GOT3 (cell line): ENCODE measurements around the gene ERN2.
"Not testable (repeated sequence)": the region's sequence is repeated elsewhere in the genome, so short reads cannot be mapped to it uniquely, and the experiment has no call there.

Experiments used
- DNase-seq: peaks from one replicate; lab custom pipeline; 2025; ENCODE audit warnings: mixed read lengths; lab: John Stamatoyannopoulos, UW

The ERN2 gene

GRCh38 chr16:23722613-23723240, 9.7 kb upstream of the ERN2 start:
- not testable (repeated sequence) for DNase-seq

DNA sequence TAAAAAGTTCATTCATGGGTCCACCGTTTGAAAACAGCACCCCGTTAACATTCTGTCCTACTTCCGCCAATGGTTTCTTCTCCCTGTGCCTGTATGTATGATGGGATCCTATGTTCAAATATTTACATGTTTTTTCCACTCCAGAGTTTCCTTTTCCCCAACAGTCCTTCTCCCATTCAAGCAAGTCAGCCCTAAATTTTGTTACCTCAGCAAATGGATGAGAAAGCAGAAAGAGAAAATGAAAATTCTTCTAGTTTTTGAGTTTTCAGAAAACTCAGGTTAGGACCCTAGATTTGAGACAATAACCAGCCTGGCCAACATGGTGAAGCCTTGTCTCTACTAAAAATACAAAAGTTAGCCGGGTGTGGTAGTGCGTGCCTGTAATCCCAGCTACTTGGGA, 3.5 kb upstream of the ERN2 start:
- no peak for DNase-seq

DNA sequence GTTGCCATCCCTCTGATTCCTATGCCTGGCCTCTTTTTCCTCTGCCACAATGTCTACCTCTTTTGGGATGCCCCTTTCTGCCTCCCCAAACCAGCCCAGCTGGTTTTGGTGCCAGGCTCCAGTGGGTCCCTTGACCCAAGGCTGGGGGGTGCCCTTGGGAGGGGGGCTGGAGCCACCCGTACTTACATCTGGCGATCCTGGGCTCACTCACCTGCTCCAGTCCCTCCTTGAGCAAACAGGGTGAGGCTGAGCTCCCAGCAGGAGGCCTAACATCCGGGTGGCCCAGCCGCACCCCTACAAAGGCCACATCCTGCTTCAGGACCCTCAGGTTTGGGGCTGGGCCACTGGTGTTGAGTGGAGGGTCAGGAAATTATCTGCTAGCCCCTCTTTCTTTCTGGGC, 1.2 kb downstream of the ERN2 start:
- DNase-seq = no peak

- DNase-seq = no peak
Observed at GRCh38 chr16:23710504-23710903, 2.5 kb downstream of the ERN2 start.

DNA sequence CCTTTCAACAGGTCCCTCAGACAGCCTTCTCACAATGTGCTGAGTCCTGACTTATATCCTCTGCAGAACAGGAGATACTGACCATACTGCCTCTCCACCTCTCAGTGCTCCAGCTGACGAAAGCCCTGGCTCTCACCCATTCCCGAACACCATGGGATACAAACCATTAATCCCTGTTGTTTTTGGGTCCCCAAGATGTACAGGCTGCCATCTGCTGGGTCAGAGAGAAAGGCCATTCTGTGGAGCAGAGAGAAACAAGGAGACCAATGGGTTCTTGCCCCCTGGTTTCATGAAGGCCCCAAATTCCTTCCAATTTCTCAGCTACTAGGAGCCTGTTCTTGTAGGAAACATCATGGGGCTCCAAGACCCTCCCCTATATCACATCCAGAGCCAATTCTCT, 3.0 kb downstream of the ERN2 start:
- DNase-seq = no peak

DNA sequence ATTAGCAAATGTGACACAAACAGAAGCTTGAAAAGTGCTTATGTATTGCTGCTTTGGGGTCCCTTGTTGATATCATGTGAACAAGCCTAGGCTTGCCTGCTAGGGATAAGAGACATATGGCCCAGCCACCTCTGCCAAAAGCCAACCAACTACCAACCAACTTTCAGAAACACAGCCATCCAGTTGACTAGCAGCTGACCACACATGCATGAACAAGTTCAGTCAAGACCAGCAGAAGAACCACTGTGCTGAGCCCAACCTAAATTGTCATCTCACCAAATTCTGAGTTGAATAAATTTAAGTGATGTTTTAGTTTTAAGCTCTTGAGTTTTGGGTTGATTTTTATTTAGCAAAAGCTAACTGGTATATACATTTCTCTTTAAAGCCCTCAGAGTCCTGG, 3.5 kb downstream of the ERN2 start:
- DNase-seq = no peak

DNA sequence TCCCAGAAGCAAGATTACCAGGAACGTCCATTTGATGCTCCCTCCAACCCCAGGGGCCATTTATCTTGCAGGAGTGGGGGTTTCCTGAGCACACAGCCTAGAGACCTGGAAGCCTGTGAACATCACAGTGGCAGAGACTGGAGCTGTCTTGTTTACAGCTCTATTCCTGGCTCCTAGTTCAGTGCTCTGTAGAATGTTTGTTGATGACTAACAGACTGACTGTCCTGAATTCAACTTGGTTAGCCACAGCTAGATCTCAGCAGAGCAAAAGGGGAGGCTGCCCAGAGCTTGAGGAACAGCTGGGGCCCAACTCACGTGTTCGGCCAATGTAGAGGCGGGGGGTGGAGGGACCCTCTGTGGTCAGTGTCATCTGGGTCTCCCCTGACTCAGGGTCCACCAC, 6.6 kb downstream of the ERN2 start:
- DNase-seq = no peak

- no peak for DNase-seq
Observed at GRCh38 chr16:23705517-23705902, 7.5 kb downstream of the ERN2 start.

GRCh38 chr16:23704772-23705516, 8.1 kb downstream of the ERN2 start:
- no peak for DNase-seq

- DNase-seq = no peak
Observed at GRCh38 chr16:23702951-23703350, 10.1 kb downstream of the ERN2 start.

DNA sequence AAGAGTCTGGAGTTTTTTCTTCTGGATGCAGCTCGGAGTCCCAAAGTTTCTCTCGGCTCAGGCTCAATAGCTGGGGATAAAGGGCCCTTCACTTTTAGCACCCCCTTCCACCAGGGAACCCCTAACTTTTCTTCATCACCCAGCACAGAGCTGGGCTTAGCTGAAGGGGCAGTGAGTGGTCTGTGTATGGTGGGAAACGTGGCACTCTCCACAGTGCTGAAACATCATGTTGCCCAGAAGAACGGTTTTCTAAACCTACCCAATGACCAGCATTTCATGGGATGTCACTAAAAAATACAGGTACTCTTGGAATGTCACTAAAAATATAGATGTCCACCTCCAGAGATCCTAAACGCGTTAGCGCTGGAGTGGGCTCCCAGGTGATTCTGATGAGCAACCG, 12.0 kb downstream of the ERN2 start:
- no peak for DNase-seq

DNA sequence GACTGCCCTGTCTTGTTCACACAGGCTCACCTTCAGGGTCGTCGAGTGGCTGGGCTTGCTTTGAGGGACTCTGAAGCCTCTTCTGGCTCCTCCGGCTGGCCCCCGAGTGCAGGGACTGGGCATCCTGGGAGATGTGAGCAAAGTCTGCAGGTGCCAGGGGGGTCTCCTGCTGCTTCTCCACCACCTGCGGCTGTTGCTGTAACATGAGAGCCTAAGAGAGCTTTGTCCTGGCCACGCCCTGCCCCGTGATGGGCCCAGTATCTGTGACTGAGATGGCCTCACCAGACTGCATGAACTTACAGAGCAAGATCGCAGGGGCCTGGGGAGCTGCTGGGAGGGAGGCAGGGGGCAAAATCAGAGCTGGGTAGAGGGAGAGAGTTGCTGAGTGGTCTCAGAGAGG, 12.5 kb downstream of the ERN2 start:
- no peak for DNase-seq

DNA sequence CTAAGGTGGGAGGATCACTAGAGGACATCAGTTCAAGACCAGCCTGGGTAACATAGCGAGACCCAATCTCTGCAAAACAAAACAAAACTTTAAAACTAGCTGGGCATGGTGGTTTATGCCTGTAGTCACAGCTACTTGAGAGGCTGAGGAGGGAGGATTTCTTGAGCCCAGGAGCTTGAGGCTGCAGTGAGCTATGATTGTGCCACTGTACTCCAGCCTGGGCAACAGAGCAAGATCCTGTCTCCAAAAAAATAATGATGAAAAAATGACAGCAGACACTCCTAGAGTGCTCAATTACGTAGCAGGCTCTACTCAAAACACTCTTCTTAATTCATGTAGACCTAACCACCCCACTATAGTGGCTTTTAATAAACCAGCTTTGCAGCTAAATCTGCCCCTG, 12.9 kb downstream of the ERN2 start:
- no peak for DNase-seq

DNA sequence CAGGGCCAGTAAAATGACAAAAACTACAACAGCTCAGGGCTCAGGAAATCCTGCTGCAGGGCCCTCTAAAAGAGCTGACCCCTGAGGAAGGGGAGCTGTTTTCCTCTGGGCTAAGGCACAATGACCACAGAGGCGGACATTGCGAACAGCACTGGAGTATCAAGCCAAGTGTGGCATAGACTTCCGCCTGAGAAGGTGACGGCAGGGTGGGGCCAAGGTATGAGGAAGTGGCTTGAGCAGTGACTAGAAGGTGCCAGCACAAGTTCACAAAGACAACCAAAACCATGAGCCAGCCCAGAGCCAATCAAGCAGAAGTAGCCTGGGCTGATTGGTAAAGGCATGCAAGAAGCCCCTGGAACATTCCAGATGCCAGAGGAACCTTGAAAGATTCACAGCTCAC, 13.9 kb downstream of the ERN2 start:
- no peak for DNase-seq

DNA sequence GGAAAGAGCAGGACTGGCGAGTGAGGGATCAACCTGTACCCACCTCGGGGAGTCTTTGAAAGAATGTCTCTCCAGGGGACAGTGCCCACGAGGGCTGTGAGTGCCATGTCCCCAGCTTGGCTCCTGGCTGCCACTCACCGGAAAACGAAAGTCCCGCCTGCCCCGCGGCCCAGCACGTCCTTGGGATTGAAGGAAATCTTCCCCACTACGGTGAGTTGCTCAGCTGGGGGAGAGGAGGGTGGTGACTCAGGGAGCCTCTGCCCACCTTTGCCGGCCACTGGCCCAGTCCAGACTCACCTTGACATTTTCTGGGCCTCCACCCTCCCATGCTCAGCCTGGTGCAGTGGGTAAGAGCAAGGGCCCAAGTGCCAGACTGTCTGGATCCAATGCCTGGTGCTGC, 17.3 kb downstream of the ERN2 start:
- DNase-seq = no peak

DNA sequence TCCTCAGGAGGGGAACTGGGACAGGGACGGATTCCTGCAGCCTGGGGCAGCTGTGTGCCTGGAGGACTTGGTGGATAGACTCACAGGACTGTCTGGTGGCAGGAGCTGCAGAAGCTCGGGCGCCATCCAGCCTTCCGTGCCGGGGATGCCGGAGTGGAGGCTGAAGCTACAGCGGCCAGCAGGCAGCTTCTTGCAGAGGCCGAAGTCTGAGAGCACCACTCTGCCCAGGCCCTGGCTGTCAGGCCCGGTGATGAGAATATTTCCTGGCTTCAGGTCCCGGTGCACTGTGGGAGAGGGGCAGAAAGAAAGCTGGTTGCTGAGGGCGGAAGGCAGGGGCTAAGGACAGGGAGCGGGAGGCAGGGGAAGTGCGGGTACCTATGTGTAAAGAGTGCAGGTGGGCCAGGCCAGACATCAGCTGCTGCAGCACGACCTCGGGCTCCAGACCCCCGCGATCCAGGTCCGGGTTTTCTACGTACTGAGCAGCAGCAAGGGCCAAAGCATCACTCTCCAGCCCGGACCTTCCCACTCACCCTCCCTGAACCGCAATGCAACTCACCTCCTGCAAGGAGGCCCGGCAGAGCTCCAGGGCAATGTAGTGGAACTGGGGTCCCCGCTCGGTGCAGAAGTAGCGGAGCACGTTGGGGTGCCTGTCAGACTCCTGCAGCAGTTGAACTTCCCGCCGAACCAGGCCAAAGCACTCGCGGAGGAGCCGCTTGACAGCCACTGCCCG, 18.2 kb downstream of the ERN2 start:
- DNase-seq = no peak

- no peak for DNase-seq
Observed at GRCh38 chr16:23694265-23694643, 18.8 kb downstream of the ERN2 start.

DNA sequence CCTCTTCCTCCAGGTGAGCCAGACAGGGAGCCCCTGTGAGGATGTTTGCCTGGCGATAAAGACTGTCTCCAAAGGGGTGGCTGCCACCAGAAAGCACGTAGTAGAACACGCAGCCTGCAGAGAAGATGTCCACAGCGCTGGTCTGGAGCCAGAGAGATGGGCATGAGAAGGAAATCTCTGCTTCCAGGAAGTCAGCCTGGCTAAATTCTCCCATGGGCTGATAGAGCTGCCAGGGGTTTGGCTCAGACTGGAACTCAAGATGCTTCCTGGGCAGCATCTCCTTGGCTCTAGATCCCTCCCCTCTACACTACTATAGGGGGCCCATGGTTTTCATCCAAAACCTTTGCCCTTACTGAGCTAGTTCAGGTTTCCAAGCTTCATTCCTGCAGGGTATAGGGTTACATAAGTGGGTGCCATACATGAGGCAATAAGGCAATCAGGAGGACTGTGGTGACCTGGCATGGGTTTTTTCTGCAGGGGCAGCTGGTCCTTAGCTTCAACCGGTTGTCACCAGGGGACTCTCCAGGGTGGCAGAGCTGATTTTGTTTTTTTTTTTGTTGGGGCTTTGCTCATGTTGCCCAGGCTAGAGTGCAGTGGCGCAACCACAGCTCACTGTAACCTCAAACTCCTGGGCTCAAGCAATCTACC, 20.7 kb downstream of the ERN2 start:
- no peak for DNase-seq

DNA sequence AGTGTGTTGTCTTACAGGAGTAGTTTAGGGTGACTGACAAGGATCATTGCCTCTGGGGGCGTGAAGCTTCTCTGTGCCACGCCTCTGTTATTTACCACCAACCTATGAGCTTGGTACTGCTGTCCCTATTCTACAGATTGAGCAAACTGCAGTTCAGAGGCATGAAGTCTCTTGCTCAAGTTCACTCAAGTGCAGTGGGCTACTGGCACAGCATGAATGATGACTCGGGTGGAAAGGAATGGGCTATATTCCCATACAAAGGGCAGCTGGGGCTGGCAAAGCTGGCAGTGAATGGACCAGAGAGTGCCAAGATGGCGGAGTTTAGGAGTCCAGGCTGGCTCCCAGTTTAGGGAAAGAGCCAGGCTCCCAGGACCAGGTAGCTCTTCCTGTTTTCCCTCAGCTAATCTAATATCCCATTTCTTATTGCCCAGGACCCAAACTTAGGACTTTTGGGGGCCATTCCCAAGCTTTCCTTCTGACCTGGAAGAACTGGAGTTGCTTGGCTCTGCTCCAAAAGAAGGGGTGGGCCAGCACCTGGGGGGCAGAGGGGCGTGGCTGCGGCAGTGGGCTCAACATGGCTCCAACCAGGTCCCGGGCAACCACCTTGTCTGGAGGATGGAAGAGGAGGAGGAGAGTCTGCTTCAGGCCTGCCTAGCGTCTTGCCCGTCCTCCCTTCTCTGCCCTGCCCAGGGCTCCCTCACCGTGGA, 21.4 kb downstream of the ERN2 start:
- DNase-seq = no peak

DNA sequence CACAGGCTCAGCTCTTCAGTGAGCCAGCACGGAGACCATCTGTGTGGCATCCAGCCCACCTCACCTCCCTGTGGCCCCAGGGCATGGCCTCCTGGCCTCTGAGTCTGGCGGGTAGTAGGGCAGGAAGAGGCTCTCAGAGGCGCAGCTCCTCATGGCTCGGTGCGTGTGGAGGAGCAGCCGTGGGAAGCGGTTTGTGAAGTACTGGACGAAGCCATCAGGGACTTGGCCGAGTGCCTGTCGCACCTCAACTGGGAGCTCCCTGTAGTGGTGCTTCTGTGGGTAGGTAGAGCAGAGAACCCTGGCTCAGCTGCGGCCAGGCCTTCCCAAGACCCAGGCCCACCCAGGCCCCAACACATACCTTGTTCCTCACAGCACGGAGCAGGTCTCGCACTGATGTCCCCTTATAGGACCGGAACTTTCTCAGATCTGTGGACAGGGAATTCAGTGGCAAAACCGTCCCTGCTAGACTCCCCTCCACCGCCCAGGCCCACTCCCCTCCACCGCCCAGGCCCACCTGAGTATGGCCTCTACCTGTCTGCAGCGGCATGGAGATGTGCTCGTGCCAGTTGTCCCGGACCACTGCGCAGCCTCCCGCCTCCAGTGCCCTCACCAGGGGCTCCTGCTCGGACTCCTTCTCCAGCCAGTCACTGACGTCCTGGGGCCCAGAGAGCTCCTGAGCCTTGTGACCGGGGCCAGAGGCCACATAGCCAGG, 22.1 kb downstream of the ERN2 start:
- no peak for DNase-seq

DNA sequence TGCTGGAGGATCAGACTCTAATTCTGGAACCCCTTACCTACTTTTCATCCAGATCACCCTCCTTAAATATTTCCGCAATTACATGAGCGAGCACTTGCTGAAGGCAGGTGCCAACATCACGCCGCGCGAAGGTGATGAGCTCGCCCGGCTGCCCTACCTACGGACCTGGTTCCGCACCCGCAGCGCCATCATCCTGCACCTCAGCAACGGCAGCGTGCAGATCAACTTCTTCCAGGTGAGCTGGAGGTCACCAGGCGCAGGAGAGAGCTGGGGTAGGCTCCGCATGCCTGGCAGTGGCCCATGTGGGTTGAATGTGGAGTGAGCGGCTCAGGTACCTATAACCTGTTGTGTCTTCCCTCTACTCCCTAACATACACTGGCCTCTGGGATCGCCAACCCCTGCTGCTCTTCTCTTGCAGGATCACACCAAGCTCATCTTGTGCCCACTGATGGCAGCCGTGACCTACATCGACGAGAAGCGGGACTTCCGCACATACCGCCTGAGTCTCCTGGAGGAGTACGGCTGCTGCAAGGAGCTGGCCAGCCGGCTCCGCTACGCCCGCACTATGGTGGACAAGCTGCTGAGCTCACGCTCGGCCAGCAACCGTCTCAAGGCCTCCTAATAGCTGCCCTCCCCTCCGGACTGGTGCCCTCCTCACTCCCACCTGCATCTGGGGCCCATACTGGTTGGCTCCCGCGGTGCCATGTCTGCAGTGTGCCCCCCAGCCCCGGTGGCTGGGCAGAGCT, 23.4 kb downstream of the ERN2 start:
- DNase-seq = no peak
